HepG2 (cell line): ENCODE data around the gene FRMD6. TPM values are rescaled to one million over a fixed set of nuclear protein-coding genes. Genes with fewer than 3 reads are reported as not detected.

ENCODE experiments used
- ATAC-seq: fragments of 200-7000 bp; cut with Tn5 transposase; 3 replicates; pipeline ENCODE4 v1.9.1; 2020; ENCODE audit warnings: mild to moderate bottlenecking, moderate library complexity
- BruUV-seq: library from RNA; stranded (reverse); fragments of 400-500 nt; replicated peaks from 2 replicates; lab custom pipeline; 2021; lab: Mats Ljungman, UMichigan
- CTCF ChIA-PET: fragments of 300-600 bp; formaldehyde crosslinking; extraction: SDS; loops from one replicate; lab custom pipeline; 2021; ENCODE audit warnings: low total read pairs, inconsistent platforms, low intra/inter-chr PET ratio; lab: Yijun Ruan, JAX
- POLR2A ChIA-PET: fragments of 350-600 bp; sonication (Branson Sonifier 250); formaldehyde crosslinking; loops from one replicate; lab custom pipeline; 2020; ENCODE audit warnings: antibody characterized with exemption, inconsistent platforms; lab: Yijun Ruan, JAX
- DNase-seq: peaks from one replicate; pipeline ENCODE4 v3.0.0-alpha.2; 2015; ENCODE audit warnings: low spot score
- FAIRE-seq: peaks from 3 replicates; lab custom pipeline; 2011; peaks lifted over from hg19 to GRCh38; lab: Jason Lieb, UNC
- H2AFZ ChIP-seq: one replicate; pipeline ENCODE4 v1.6.1; 2011; ENCODE audit warnings: low read length, inconsistent platforms
- H3K27ac ChIP-seq: fragments of 300-600 bp; 3 replicates; pipeline ENCODE4 v1.8.0; 2011; ENCODE audit warnings: mixed run types, mild to moderate bottlenecking, mixed read lengths, low read length, inconsistent platforms; ENCODE audit not compliant: insufficient read depth; ENCODE audit errors: extremely low read length
- H3K27me3 ChIP-seq, 2 experiments: fragments of 200-600 bp in 1 of 2; 2 replicates in 1 of 2; 3 replicates in 1 of 2; pipeline versions ENCODE4 v1.6.0 to v1.8.0; 2011; ENCODE audit warnings: low read length in 2 of 2, mild to moderate bottlenecking in 2 of 2, moderate library complexity in 2 of 2, inconsistent platforms in 1 of 2; ENCODE audit not compliant: insufficient read depth in 2 of 2, control insufficient read depth in 1 of 2
- H3K36me3 ChIP-seq, 2 experiments: fragments of 200-600 bp in 1 of 2; replicated peaks in 1 of 2; 2 replicates in 1 of 2; 3 replicates in 1 of 2; pipeline versions ENCODE4 v1.5.1 to v1.8.0; 2011; ENCODE audit warnings: low read length in 2 of 2, inconsistent platforms in 1 of 2; ENCODE audit not compliant: insufficient read depth in 2 of 2, control insufficient read depth in 1 of 2
- H3K4me1 ChIP-seq: 2 replicates; pipeline ENCODE4 v1.5.1; 2012; ENCODE audit warnings: low read length, inconsistent platforms; ENCODE audit not compliant: insufficient read depth
- H3K4me2 ChIP-seq: 2 replicates; pipeline ENCODE4 v1.6.0; 2011; ENCODE audit warnings: low read depth, low read length, inconsistent platforms
- H3K4me3 ChIP-seq, 3 experiments: fragments of 200-600 bp in 1 of 3; sonication (generic), shearing (Covaris generic) in 1 of 3; replicated peaks in 1 of 3; 2 replicates each; pipeline ENCODE4 v1.5.1; 2011 to 2016; ENCODE audit warnings: low read length in 3 of 3, inconsistent platforms in 2 of 3, low read depth in 2 of 3, mild to moderate bottlenecking in 2 of 3, control low read depth in 1 of 3, mixed read lengths in 1 of 3; ENCODE audit not compliant: insufficient read depth in 1 of 3
- H3K79me2 ChIP-seq: one replicate; pipeline ENCODE4 v1.6.1; 2011; ENCODE audit warnings: low read length, inconsistent platforms; ENCODE audit not compliant: insufficient read depth
- H3K9ac ChIP-seq: 2 replicates; pipeline ENCODE4 v1.6.0; 2011; ENCODE audit warnings: mild to moderate bottlenecking, low read depth, low read length, inconsistent platforms; ENCODE audit not compliant: insufficient read depth
- H3K9me3 ChIP-seq: 2 replicates; pipeline ENCODE4 v1.5.1; 2012; ENCODE audit warnings: mild to moderate bottlenecking, low read length
- H4K20me1 ChIP-seq: 2 replicates; pipeline ENCODE4 v1.6.0; 2011; ENCODE audit warnings: inconsistent platforms, mild to moderate bottlenecking, low read length, moderate library complexity; ENCODE audit not compliant: insufficient read depth
- AGO2 ChIP-seq: fragments of 200-400 bp; formaldehyde crosslinking; optimal IDR thresholded peaks from 2 replicates; pipeline ENCODE3; 2017; ENCODE audit warnings: mild to moderate bottlenecking, low read depth, low read length, moderate library complexity
- BHLHE40 ChIP-seq: IDR thresholded peaks from 2 replicates; pipeline ENCODE4 v1.6.1; 2011; ENCODE audit warnings: low read length, improper control_type of control experiment
- GTF2F1 ChIP-seq: fragments of 150-350 bp; IDR thresholded peaks from 2 replicates; pipeline ENCODE4 v1.6.1; 2014; ENCODE audit warnings: low read length
- HOXA9 ChIP-seq: sonication (generic); formaldehyde crosslinking; IDR thresholded peaks from 2 replicates; pipeline ENCODE4 v1.8.1; 2022; ENCODE audit warnings: missing genetic modification reagents, mild to moderate bottlenecking, moderate library complexity, borderline replicate concordance
- KDM1A ChIP-seq: IDR thresholded peaks from 2 replicates; pipeline ENCODE4 v1.6.1; 2016; ENCODE audit warnings: missing compliant biosample characterization
- PAF1 ChIP-seq: IDR thresholded peaks from 2 replicates; pipeline ENCODE4 v1.6.1; 2016; ENCODE audit warnings: missing genetic modification reagents, missing compliant biosample characterization
- PAX8 ChIP-seq: sonication (generic); formaldehyde crosslinking; IDR thresholded peaks from 2 replicates; pipeline ENCODE4 v1.8.0; 2022; ENCODE audit warnings: mild to moderate bottlenecking, missing genetic modification reagents, borderline replicate concordance
- PCBP1 ChIP-seq: fragments of 200-400 bp; formaldehyde crosslinking; IDR thresholded peaks from 2 replicates; pipeline ENCODE4 v1.6.1; 2017; ENCODE audit warnings: mild to moderate bottlenecking, low read depth, low read length, borderline replicate concordance
- ZEB1 ChIP-seq: IDR thresholded peaks from 2 replicates; pipeline ENCODE4 v1.6.1; 2012; ENCODE audit warnings: mild to moderate bottlenecking, low read depth, inconsistent platforms; ENCODE audit not compliant: insufficient replicate concordance
- ZIK1 ChIP-seq: sonication (generic); formaldehyde crosslinking; IDR thresholded peaks from 2 replicates; pipeline ENCODE4 v1.5.0; 2020; ENCODE audit warnings: mild to moderate bottlenecking, low read depth, missing genetic modification reagents, borderline replicate concordance
- ZNF383 ChIP-seq: sonication (generic); formaldehyde crosslinking; IDR thresholded peaks from 2 replicates; pipeline ENCODE4 v1.4.0; 2020; ENCODE audit warnings: missing genetic modification reagents, mild to moderate bottlenecking, borderline replicate concordance
- ZNF780A ChIP-seq: sonication (generic); formaldehyde crosslinking; IDR thresholded peaks from 2 replicates; pipeline ENCODE4 v1.8.0; 2022; ENCODE audit warnings: mild to moderate bottlenecking, missing genetic modification reagents, moderate library complexity
- ZZZ3 ChIP-seq: sonication (generic); formaldehyde crosslinking; IDR thresholded peaks from 2 replicates; pipeline ENCODE4 v1.4.0; 2020; ENCODE audit warnings: missing genetic modification reagents, mild to moderate bottlenecking, borderline replicate concordance
- WGBS: methylation state at CpG from one replicate; pipeline ENCODE4 v1.1.6; 2017; ENCODE audit warnings: low lambda C conversion rate; 5-methylcytosine and 5-hydroxymethylcytosine counted together
- in situ Hi-C: cut with HindIII; loops from 2 replicates; pipeline ENCODE4 v1.10.0; 2017; ENCODE audit warnings: low pct_unique_long_range_greater_than_20kb; ENCODE audit not compliant: extremely low pct_ligation_motif_present
- intact Hi-C: fragments of 100-400 bp; cut with micrococcal nuclease; formaldehyde crosslinking; loops from one replicate; pipeline ENCODE4 v1.10.0; 2022; ENCODE audit not compliant: unreplicated experiment
- polyA plus RNA-seq, 8 experiments: library from polyadenylated mRNA; depleted of rRNA in 3 of 8; stranded (reverse) in 7 of 8; unstranded in 1 of 8; fragments of >200 nt; fragmentation: Illumina TruSeq in 4 of 8; extraction: Trizol in 4 of 8; gene quantifications; 2 replicates each; pipeline versions ENCODE4 v1.2.1 to v1.2.3, GENCODE V29; 2011 to 2016; ENCODE audit warnings: low read depth in 4 of 8, missing spikeins in 1 of 8, mixed read lengths in 1 of 8; ENCODE audit not compliant: insufficient read depth in 1 of 8
- total RNA-seq, 5 experiments: library from RNA; depleted of rRNA; stranded (reverse); fragments of >200 nt; fragmentation: Illumina TruSeq; extraction: Trizol; gene quantifications; 2 replicates each; pipeline ENCODE4 v1.2.3, GENCODE V29; 2016; ENCODE audit warnings: low read depth in 1 of 5
- TF ChIP-seq, protein P1 (sequence below): IDR thresholded peaks from 2 replicates; pipeline ENCODE4 v1.6.1; 2016; ENCODE audit warnings: low read depth, missing genetic modification reagents, missing compliant biosample characterization
- TF ChIP-seq, protein P2 (sequence below): IDR thresholded peaks from 2 replicates; pipeline ENCODE4 v1.6.1; 2012; ENCODE audit warnings: inconsistent platforms
- TF ChIP-seq, protein P3 (sequence below): sonication (generic); formaldehyde crosslinking; IDR thresholded peaks from 2 replicates; pipeline ENCODE4 v1.5.1; 2020; ENCODE audit warnings: mild to moderate bottlenecking, missing genetic modification reagents, moderate library complexity

The FRMD6 gene
- total and polyA plus RNA-seq, 2 of the 13 experiments (the other 11 are each of a cell fraction or from before 2014, with no cell fraction given) = 2.4 to 5.4 TPM

DNA sequence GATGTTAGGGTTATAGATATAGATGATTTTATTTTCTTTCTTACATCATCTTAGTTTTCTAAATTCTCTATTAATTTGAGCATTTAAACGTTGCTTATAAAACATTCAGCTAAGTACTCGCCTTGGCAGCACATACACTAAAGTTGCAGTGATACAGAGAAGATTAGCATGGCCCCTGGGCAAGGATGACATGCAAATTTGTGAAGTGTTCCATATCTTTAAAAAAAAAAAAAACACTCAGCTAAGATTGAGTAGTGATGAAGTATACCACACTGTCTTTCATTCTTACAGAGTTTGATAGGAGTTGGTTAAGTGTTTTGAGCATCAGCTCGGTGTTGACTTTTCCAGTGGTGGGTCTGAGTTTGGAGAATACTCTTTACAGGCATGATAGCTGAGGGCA, 72.3 kb downstream of the FRMD6 start (continued):
- TF ChIP-seq ZEB1 (no peak), ZNF780A (no peak), ZZZ3 (CRISPR knock-in tag) (no peak), BHLHE40 (no peak), KDM1A (CRISPR knock-in tag) (no peak), ZNF383 (CRISPR knock-in tag) (no peak), PCBP1 (no peak)

DNA sequence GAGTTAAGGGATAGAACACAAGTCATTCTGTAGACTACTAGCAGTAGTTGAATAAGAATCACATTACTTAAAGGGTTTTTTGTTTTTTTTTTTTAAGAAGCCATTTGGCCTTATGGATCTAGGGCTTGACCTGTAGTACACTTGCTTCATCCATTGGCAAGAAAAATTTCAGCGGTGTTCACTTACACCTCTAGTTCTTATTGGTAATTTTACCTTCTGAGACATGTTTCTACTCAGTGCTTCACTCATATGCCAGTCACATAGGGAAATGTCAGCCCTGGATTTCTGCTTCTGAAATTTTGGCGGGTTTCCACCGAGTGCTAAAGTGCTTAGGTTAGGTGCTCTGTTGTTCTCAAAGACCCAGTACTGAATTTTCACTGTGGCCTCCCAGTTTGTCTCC, 72.9 kb downstream of the FRMD6 start:
- no peak overlapping the region for H2AFZ ChIP-seq
- ChIA-PET CTCF (no interaction called here), POLR2A (no interaction called here)
- no peak overlapping the region for H3K27ac ChIP-seq
- H3K9me3 ChIP-seq = no peaks in the 10 kb centered on the region
- 79% methylated on average over 3 of the region's 3 CpGs for WGBS
- no peak overlapping the region for H3K9ac ChIP-seq
- no peaks in the 10 kb centered on the region for H3K79me2 ChIP-seq
- ATAC-seq (no peak), DNase-seq (no peak), FAIRE-seq (no peak)
- intact Hi-C loops (no loop called here), in situ Hi-C loops (no loop called here)
- peaks cover 2 to 8% of the 10 kb centered on the region in 2 experiments; a peak in 1 of 5 replicates for H3K36me3 ChIP-seq
- no peak overlapping the region for H3K4me3 ChIP-seq
- no peaks in the 10 kb centered on the region for H3K4me1 ChIP-seq
- no TSS peak for BruUV-seq
- H4K20me1 ChIP-seq = no peaks in the 10 kb centered on the region
- H3K4me2 ChIP-seq = no peak overlapping the region
- no peaks in the 10 kb centered on the region for H3K27me3 ChIP-seq
- no peak for TF ChIP-seq PAF1 (CRISPR knock-in tag)
- TF ChIP-seq HOXA9 = no peak
- TF ChIP-seq, protein P1, sequence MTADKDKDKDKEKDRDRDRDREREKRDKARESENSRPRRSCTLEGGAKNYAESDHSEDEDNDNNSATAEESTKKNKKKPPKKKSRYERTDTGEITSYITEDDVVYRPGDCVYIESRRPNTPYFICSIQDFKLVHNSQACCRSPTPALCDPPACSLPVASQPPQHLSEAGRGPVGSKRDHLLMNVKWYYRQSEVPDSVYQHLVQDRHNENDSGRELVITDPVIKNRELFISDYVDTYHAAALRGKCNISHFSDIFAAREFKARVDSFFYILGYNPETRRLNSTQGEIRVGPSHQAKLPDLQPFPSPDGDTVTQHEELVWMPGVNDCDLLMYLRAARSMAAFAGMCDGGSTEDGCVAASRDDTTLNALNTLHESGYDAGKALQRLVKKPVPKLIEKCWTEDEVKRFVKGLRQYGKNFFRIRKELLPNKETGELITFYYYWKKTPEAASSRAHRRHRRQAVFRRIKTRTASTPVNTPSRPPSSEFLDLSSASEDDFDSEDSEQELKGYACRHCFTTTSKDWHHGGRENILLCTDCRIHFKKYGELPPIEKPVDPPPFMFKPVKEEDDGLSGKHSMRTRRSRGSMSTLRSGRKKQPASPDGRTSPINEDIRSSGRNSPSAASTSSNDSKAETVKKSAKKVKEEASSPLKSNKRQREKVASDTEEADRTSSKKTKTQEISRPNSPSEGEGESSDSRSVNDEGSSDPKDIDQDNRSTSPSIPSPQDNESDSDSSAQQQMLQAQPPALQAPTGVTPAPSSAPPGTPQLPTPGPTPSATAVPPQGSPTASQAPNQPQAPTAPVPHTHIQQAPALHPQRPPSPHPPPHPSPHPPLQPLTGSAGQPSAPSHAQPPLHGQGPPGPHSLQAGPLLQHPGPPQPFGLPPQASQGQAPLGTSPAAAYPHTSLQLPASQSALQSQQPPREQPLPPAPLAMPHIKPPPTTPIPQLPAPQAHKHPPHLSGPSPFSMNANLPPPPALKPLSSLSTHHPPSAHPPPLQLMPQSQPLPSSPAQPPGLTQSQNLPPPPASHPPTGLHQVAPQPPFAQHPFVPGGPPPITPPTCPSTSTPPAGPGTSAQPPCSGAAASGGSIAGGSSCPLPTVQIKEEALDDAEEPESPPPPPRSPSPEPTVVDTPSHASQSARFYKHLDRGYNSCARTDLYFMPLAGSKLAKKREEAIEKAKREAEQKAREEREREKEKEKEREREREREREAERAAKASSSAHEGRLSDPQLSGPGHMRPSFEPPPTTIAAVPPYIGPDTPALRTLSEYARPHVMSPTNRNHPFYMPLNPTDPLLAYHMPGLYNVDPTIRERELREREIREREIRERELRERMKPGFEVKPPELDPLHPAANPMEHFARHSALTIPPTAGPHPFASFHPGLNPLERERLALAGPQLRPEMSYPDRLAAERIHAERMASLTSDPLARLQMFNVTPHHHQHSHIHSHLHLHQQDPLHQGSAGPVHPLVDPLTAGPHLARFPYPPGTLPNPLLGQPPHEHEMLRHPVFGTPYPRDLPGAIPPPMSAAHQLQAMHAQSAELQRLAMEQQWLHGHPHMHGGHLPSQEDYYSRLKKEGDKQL (CRISPR knock-in tag) = no peak
- TF ChIP-seq GTF2F1 = no peak
- TF ChIP-seq, protein P2, sequence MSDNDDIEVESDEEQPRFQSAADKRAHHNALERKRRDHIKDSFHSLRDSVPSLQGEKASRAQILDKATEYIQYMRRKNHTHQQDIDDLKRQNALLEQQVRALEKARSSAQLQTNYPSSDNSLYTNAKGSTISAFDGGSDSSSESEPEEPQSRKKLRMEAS = no peak
- TF ChIP-seq ZIK1 (CRISPR knock-in tag) = no peak
- no peak for TF ChIP-seq AGO2
- TF ChIP-seq PAX8 (CRISPR knock-in tag) = no peak
- TF ChIP-seq, protein P3, sequence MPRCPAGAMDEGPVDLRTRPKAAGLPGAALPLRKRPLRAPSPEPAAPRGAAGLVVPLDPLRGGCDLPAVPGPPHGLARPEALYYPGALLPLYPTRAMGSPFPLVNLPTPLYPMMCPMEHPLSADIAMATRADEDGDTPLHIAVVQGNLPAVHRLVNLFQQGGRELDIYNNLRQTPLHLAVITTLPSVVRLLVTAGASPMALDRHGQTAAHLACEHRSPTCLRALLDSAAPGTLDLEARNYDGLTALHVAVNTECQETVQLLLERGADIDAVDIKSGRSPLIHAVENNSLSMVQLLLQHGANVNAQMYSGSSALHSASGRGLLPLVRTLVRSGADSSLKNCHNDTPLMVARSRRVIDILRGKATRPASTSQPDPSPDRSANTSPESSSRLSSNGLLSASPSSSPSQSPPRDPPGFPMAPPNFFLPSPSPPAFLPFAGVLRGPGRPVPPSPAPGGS (CRISPR knock-in tag) = no peak
